LoVo (cell line): ENCODE results near the gene CX3CR1.

ENCODE experiments used
- DNase-seq: peaks from one replicate; pipeline ENCODE4 v3.0.0-alpha.2; 2016; ENCODE audit warnings: low spot score

CX3CR1 gene

GRCh38 chr3:39221141-39221530 is 58.7 kb downstream of the CX3CR1 start:
- DNase-seq: no peak

- DNase-seq: no peak
These were observed 59.3 kb downstream of the CX3CR1 start for GRCh38 chr3:39220407-39221140.

- no peak for DNase-seq
These were observed 60.1 kb downstream of the CX3CR1 start for GRCh38 chr3:39219702-39220101.

- DNase-seq: no peak
These were observed 63.6 kb downstream of the CX3CR1 start for GRCh38 chr3:39216176-39216790.

- DNase-seq: no peak
These were observed 66.2 kb downstream of the CX3CR1 start for GRCh38 chr3:39213613-39214012.
